A549 (cell line): ENCODE results near the gene DCLK1. TPM values are rescaled to one million over a fixed set of nuclear protein-coding genes. Genes with fewer than 3 reads are reported as not detected.

Experiments used
- ATAC-seq, 2 experiments: fragments of 200-7000 bp in 1 of 2; fragments of >200 bp in 1 of 2; cut with Nextera tagmentation in 1 of 2; cut with Tn5 transposase in 1 of 2; 3 replicates each; pipeline versions ENCODE4 v1.8.0 to v1.9.1; 2018 to 2020; ENCODE audit warnings: mild to moderate bottlenecking in 1 of 2, moderate library complexity in 1 of 2
- CTCF ChIA-PET: fragments of 300-600 bp; sonication (Branson Sonifier 250); formaldehyde crosslinking; extraction: SDS; loops from one replicate; lab custom pipeline; 2021; ENCODE audit warnings: antibody characterized with exemption, inconsistent platforms; lab: Yijun Ruan, JAX
- POLR2A ChIA-PET: fragments of 350-600 bp; formaldehyde crosslinking; extraction: SDS; loops from one replicate; lab custom pipeline; 2021; ENCODE audit warnings: antibody characterized with exemption, inconsistent platforms; lab: Yijun Ruan, JAX
- DNase-seq, 2 experiments: peaks; one replicate each; pipeline versions ENCODE4 v3.0.0 to v3.0.0-alpha.2; 2011 to 2016; ENCODE audit warnings: low read depth in 1 of 2, low spot score in 1 of 2
- FAIRE-seq: peaks from 2 replicates; lab custom pipeline; 2011; peaks lifted over from hg19 to GRCh38; lab: Jason Lieb, UNC
- H3K27ac ChIP-seq, 2 experiments: fragments of >200 bp; sonication (Bioruptor Twin); formaldehyde crosslinking; 3 replicates each; pipeline ENCODE4 v1.5.1; 2016 to 2017
- H3K4me1 ChIP-seq: fragments of >200 bp; sonication (Bioruptor Twin); formaldehyde crosslinking; 3 replicates; pipeline ENCODE4 v1.6.1; 2016
- H3K4me2 ChIP-seq: fragments of >200 bp; sonication (Bioruptor Twin); formaldehyde crosslinking; 3 replicates; pipeline ENCODE4 v1.6.1; 2016
- H3K4me3 ChIP-seq: fragments of >200 bp; sonication (Bioruptor Twin); formaldehyde crosslinking; 3 replicates; pipeline ENCODE4 v1.5.1; 2016
- H3K9me3 ChIP-seq: fragments of >200 bp; sonication (Bioruptor Twin); formaldehyde crosslinking; 3 replicates; pipeline ENCODE4 v1.6.1; 2016
- BHLHE40 ChIP-seq: IDR thresholded peaks from 2 replicates; pipeline ENCODE4 v1.6.1; 2012; ENCODE audit warnings: low read depth, low read length, inconsistent platforms
- CBX2 ChIP-seq: fragments of 200-600 bp; sonication (generic); IDR thresholded peaks from 2 replicates; pipeline ENCODE4 v1.6.1; 2016; ENCODE audit warnings: low read depth, mild to moderate bottlenecking, borderline replicate concordance
- CEBPB ChIP-seq, 2 experiments: fragments of >200 bp in 1 of 2; sonication (Bioruptor Twin) in 1 of 2; formaldehyde crosslinking in 1 of 2; IDR thresholded peaks; 2 replicates each; pipeline ENCODE4 v1.6.1; 2012 to 2016
- CTCF ChIP-seq: fragments of >200 bp; sonication (Bioruptor Twin); formaldehyde crosslinking; IDR thresholded peaks from 3 replicates; pipeline ENCODE4 v1.5.1; 2016
- GATA3 ChIP-seq: IDR thresholded peaks from 2 replicates; pipeline ENCODE4 v1.6.1; 2012; ENCODE audit warnings: borderline replicate concordance
- HDAC2 ChIP-seq: fragments of 200-600 bp; sonication (generic); IDR thresholded peaks from 2 replicates; pipeline ENCODE4 v1.6.1; 2016
- HOXB13 ChIP-seq: fragments of 250-450 bp; sonication (Bioruptor Pico); IDR thresholded peaks from 2 replicates; pipeline ENCODE4 v1.5.0; 2020; ENCODE audit warnings: low read depth, mild to moderate bottlenecking, moderate library complexity
- JUN ChIP-seq, 2 experiments: fragments of >200 bp; sonication (Bioruptor Twin); formaldehyde crosslinking; IDR thresholded peaks; 2 replicates in 1 of 2; 3 replicates in 1 of 2; pipeline ENCODE4 v1.6.1; 2016 to 2017
- JUNB ChIP-seq: fragments of >200 bp; sonication (Bioruptor Twin); formaldehyde crosslinking; IDR thresholded peaks from 2 replicates; pipeline ENCODE4 v1.6.1; 2016
- NR3C1 ChIP-seq: fragments of >200 bp; sonication (Bioruptor Twin); formaldehyde crosslinking; IDR thresholded peaks from 3 replicates; pipeline ENCODE4 v1.6.1; 2017
- PBX3 ChIP-seq: IDR thresholded peaks from 2 replicates; pipeline ENCODE4 v1.6.1; 2012
- PHF8 ChIP-seq: fragments of 200-600 bp; sonication (generic); IDR thresholded peaks from 2 replicates; pipeline ENCODE4 v1.6.1; 2016; ENCODE audit warnings: low read depth, mild to moderate bottlenecking, antibody characterized with exemption, moderate library complexity, borderline replicate concordance
- POLR2AphosphoS2 ChIP-seq: conservative IDR thresholded peaks from 2 replicates; pipeline ENCODE4 v1.6.1; 2012; ENCODE audit warnings: low read length, improper control_type of control experiment, inconsistent platforms
- RCOR1 ChIP-seq: fragments of 150-350 bp; IDR thresholded peaks from 2 replicates; pipeline ENCODE4 v1.6.1; 2014; ENCODE audit warnings: antibody characterized with exemption, low read length, low read depth
- RNF2 ChIP-seq: fragments of 200-600 bp; sonication (generic); IDR thresholded peaks from 2 replicates; pipeline ENCODE4 v1.6.1; 2016; ENCODE audit warnings: low read depth, mild to moderate bottlenecking, antibody characterized with exemption, moderate library complexity, borderline replicate concordance
- SREBF2 ChIP-seq: fragments of 450-650 bp; IDR thresholded peaks from 2 replicates; pipeline ENCODE4 v1.6.1; 2014; ENCODE audit warnings: mild to moderate bottlenecking, moderate library complexity
- ZSCAN20 ChIP-seq: fragments of 250-450 bp; sonication (Bioruptor Pico); IDR thresholded peaks from 2 replicates; pipeline ENCODE4 v1.8.0; 2022; ENCODE audit warnings: mild to moderate bottlenecking, moderate library complexity
- WGBS: methylation state at CpG from one replicate; pipeline ENCODE4 v1.1.6; 2017; ENCODE audit errors: missing lambda C conversion rate; 5-methylcytosine and 5-hydroxymethylcytosine counted together
- polyA minus RNA-seq: library from RNA; depleted of rRNA, polyadenylated mRNA; stranded (reverse); fragments of >200 nt; gene quantifications from 2 replicates; pipeline ENCODE4 v1.2.3, GENCODE V29; 2011; rRNA and poly(A)+ RNA removed
- polyA plus RNA-seq, 4 experiments: library from polyadenylated mRNA; depleted of rRNA in 3 of 4; stranded (reverse); fragments of >200 nt; fragmentation: RNase III in 1 of 4; extraction: RNeasy Plus Mini Kit Qiagen cat#74134 plus additional on column Dnase treatment in 1 of 4; gene quantifications; 2 replicates in 3 of 4; 3 replicates in 1 of 4; pipeline ENCODE4 v1.2.3, GENCODE V29; 2011 to 2017
- TF ChIP-seq, protein P1 (sequence below): fragments of 150-350 bp; IDR thresholded peaks from 2 replicates; pipeline ENCODE4 v1.6.1; 2014; ENCODE audit warnings: low read depth, mild to moderate bottlenecking, low read length
- TF ChIP-seq, protein P2 (sequence below): fragments of >200 bp; sonication (Bioruptor Twin); formaldehyde crosslinking; IDR thresholded peaks from 3 replicates; pipeline ENCODE4 v1.6.1; 2016
- TF ChIP-seq, protein P3 (sequence below): fragments of 450-650 bp; IDR thresholded peaks from 2 replicates; pipeline ENCODE4 v1.6.1; 2014; ENCODE audit warnings: antibody characterized with exemption

Gene DCLK1
- polyA plus RNA-seq (2011; rRNA removed) (0.08 and 0.13 TPM in 2 replicates), polyA plus RNA-seq (2017; fragmentation: RNase III; extraction: RNeasy Plus Mini Kit Qiagen cat#74134 plus additional on column Dnase treatment) (0.20 to 0.25 TPM (median 0.21 TPM) in 3 replicates), polyA minus RNA-seq (0.04 and 0.10 TPM in 2 replicates)
- polyA plus RNA-seq (2012; cell fraction: cytosol; rRNA removed), result 0.01 TPM in 1 of 2 replicates, not detected in the other
- polyA plus RNA-seq (2012; cell fraction: nucleus; rRNA removed), result 0.01 TPM in 2 replicates

GRCh38 chr13:36131222-36131930, at the start of gene DCLK1:
DCLK1 (minus strand) TSS chr13:36131382.
- no peak for FAIRE-seq
- H3K4me3 ChIP-seq, result peak within 1 kb of the TSS; percentile 42

More at GRCh38 chr13:36131222-36131930, at the start of gene DCLK1:
- no peaks in the 10 kb centered on the region for H3K9me3 ChIP-seq
- no peak for TF ChIP-seq CEBPB (IDR thresholded peaks at IDR 0.05)
- no peak for TF ChIP-seq GATA3
- TF ChIP-seq HOXB13, result no peak
- TF ChIP-seq JUN (IDR thresholded peaks at IDR 0.05), result no peak
- no peak for TF ChIP-seq NR3C1
- TF ChIP-seq PHF8, result no peak
- TF ChIP-seq, protein P1, sequence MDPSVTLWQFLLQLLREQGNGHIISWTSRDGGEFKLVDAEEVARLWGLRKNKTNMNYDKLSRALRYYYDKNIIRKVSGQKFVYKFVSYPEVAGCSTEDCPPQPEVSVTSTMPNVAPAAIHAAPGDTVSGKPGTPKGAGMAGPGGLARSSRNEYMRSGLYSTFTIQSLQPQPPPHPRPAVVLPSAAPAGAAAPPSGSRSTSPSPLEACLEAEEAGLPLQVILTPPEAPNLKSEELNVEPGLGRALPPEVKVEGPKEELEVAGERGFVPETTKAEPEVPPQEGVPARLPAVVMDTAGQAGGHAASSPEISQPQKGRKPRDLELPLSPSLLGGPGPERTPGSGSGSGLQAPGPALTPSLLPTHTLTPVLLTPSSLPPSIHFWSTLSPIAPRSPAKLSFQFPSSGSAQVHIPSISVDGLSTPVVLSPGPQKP, result no peak
- no peak for TF ChIP-seq RNF2
- no peak for TF ChIP-seq HDAC2
- TF ChIP-seq POLR2AphosphoS2, result no peak
- TF ChIP-seq BHLHE40, result no peak
- no peak for TF ChIP-seq CTCF
- no peak for TF ChIP-seq RCOR1
- no peak for TF ChIP-seq JUNB
- no peak for TF ChIP-seq PBX3
- TF ChIP-seq, protein P2, sequence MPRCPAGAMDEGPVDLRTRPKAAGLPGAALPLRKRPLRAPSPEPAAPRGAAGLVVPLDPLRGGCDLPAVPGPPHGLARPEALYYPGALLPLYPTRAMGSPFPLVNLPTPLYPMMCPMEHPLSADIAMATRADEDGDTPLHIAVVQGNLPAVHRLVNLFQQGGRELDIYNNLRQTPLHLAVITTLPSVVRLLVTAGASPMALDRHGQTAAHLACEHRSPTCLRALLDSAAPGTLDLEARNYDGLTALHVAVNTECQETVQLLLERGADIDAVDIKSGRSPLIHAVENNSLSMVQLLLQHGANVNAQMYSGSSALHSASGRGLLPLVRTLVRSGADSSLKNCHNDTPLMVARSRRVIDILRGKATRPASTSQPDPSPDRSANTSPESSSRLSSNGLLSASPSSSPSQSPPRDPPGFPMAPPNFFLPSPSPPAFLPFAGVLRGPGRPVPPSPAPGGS, result no peak
- no peak for TF ChIP-seq CBX2
- TF ChIP-seq, protein P3, sequence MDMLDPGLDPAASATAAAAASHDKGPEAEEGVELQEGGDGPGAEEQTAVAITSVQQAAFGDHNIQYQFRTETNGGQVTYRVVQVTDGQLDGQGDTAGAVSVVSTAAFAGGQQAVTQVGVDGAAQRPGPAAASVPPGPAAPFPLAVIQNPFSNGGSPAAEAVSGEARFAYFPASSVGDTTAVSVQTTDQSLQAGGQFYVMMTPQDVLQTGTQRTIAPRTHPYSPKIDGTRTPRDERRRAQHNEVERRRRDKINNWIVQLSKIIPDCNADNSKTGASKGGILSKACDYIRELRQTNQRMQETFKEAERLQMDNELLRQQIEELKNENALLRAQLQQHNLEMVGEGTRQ, result no peak
- TF ChIP-seq ZSCAN20, result no peak
- no peak for TF ChIP-seq SREBF2
- TF ChIP-seq, all 56 proteins: peak for 0
- CTCF ChIA-PET, result interaction anchor here (0.7 kb wide), 1 partner anchor 38 kb away, joined by 3 read pairs; no protein-coding TSS in a partner anchor
- H3K27ac ChIP-seq, result peak within 1 kb of the TSS in 1 of 2 experiments; percentile 40; a peak in 1 of 6 replicates
- POLR2A ChIA-PET, result no interaction called here
- ATAC-seq, result peak; percentile 70 to 73; a peak in 5 of 6 replicates
- peak within 1 kb of the TSS; percentile 89 for H3K4me2 ChIP-seq
- 9% methylated on average over 25 of the region's 48 CpGs for WGBS
- no peaks in the 10 kb centered on the region for H3K4me1 ChIP-seq
- DNase-seq, result no peak
